Astrocyte (in vitro differentiated cells and primary cell): ENCODE data around the gene TBC1D14. TPM values are rescaled to one million over a fixed set of nuclear protein-coding genes. Genes with fewer than 3 reads are reported as not detected.

Experiments used
- DNase-seq: peaks from one replicate; pipeline ENCODE4 v3.0.0-alpha.2; 2010; ENCODE audit warnings: low read depth
- FAIRE-seq: peaks from 2 replicates; lab custom pipeline; 2011; peaks lifted over from hg19 to GRCh38; lab: Jason Lieb, UNC
- H2AFZ ChIP-seq: 2 replicates; pipeline ENCODE4 v1.6.0; 2012; ENCODE audit warnings: low read depth, low read length, inconsistent platforms
- H3K27ac ChIP-seq: 2 replicates; pipeline ENCODE4 v1.5.1; 2011; ENCODE audit warnings: low read depth, low read length, inconsistent platforms
- H3K27me3 ChIP-seq: 2 replicates; pipeline ENCODE4 v1.6.0; 2011; ENCODE audit warnings: low read length, inconsistent platforms; ENCODE audit not compliant: insufficient read depth
- H3K36me3 ChIP-seq: 2 replicates; pipeline ENCODE4 v1.5.1; 2011; ENCODE audit warnings: low read length, inconsistent platforms; ENCODE audit not compliant: insufficient read depth
- H3K4me1 ChIP-seq: 2 replicates; pipeline ENCODE4 v1.5.1; 2011; ENCODE audit warnings: low read length, inconsistent platforms; ENCODE audit not compliant: insufficient read depth
- H3K4me2 ChIP-seq: 2 replicates; pipeline ENCODE4 v1.6.0; 2012; ENCODE audit warnings: low read length, inconsistent platforms
- H3K4me3 ChIP-seq: 2 replicates; pipeline ENCODE4 v1.5.1; 2011; ENCODE audit warnings: low read depth, mild to moderate bottlenecking, low read length, inconsistent platforms; ENCODE audit not compliant: insufficient read depth
- H3K79me2 ChIP-seq: 2 replicates; pipeline ENCODE4 v1.6.0; 2012; ENCODE audit warnings: mild to moderate bottlenecking, low read length, inconsistent platforms; ENCODE audit not compliant: insufficient read depth
- H3K9ac ChIP-seq: 2 replicates; pipeline ENCODE4 v1.6.0; 2012; ENCODE audit warnings: mild to moderate bottlenecking, low read length, inconsistent platforms
- H3K9me3 ChIP-seq: 2 replicates; pipeline ENCODE4 v1.5.1; 2012; ENCODE audit warnings: low read depth, mild to moderate bottlenecking, low read length, inconsistent platforms; ENCODE audit not compliant: insufficient read depth
- H4K20me1 ChIP-seq: 2 replicates; pipeline ENCODE4 v1.6.0; 2012; ENCODE audit warnings: low read length, inconsistent platforms; ENCODE audit not compliant: insufficient read depth
- H3K27ac Mint-ChIP-seq: one replicate; pipeline ENCODE4 v1.8.0; 2021; ENCODE audit warnings: mild to moderate bottlenecking, mixed read lengths; ENCODE audit not compliant: unreplicated experiment
- H3K27me3 Mint-ChIP-seq: one replicate; pipeline ENCODE4 v1.8.0; 2021; ENCODE audit warnings: low read depth, mixed read lengths; ENCODE audit not compliant: unreplicated experiment
- H3K36me3 Mint-ChIP-seq: one replicate; pipeline ENCODE4 v1.8.0; 2021; ENCODE audit warnings: low read depth, mixed read lengths; ENCODE audit not compliant: unreplicated experiment
- H3K4me1 Mint-ChIP-seq: one replicate; pipeline ENCODE4 v1.8.0; 2021; ENCODE audit warnings: low read depth, mixed read lengths; ENCODE audit not compliant: unreplicated experiment
- H3K4me3 Mint-ChIP-seq: one replicate; pipeline ENCODE4 v1.8.0; 2021; ENCODE audit warnings: mild to moderate bottlenecking, moderate library complexity, mixed read lengths; ENCODE audit not compliant: unreplicated experiment
- H3K9me3 Mint-ChIP-seq: one replicate; pipeline ENCODE4 v1.8.0; 2021; ENCODE audit warnings: mild to moderate bottlenecking, mixed read lengths; ENCODE audit not compliant: unreplicated experiment
- EZH2 ChIP-seq: IDR thresholded peaks from 2 replicates; pipeline ENCODE4 v1.6.1; 2012; ENCODE audit warnings: mild to moderate bottlenecking, low read length, inconsistent platforms; ENCODE audit not compliant: insufficient read depth
- total RNA-seq: library from RNA; stranded (reverse); gene quantifications from 2 replicates; pipeline ENCODE4 v1.2.1, GENCODE V29; 2021
- TF ChIP-seq, protein P1 (sequence below): IDR thresholded peaks from 2 replicates; pipeline ENCODE4 v1.5.1; 2011; ENCODE audit warnings: low read depth, mild to moderate bottlenecking, inconsistent platforms, low read length, moderate library complexity; ENCODE audit not compliant: insufficient read depth

The TBC1D14 gene
- total RNA-seq, 1 donor from 2014 or later, result 30.4 TPM

GRCh38 chr4:7048642-7049041 is 139.0 kb downstream of the TBC1D14 start:
- Mint-ChIP-seq H3K4me3 (no peak overlapping the region), H3K27ac (no peak overlapping the region), H3K4me1 (peaks cover 28% of the 10 kb centered on the region), H3K9me3 (no peaks in the 10 kb centered on the region), H3K36me3 (peaks cover 10% of the 10 kb centered on the region), H3K27me3 (no peaks in the 10 kb centered on the region)
- TF ChIP-seq EZH2, result no peak
- TF ChIP-seq, protein P1, sequence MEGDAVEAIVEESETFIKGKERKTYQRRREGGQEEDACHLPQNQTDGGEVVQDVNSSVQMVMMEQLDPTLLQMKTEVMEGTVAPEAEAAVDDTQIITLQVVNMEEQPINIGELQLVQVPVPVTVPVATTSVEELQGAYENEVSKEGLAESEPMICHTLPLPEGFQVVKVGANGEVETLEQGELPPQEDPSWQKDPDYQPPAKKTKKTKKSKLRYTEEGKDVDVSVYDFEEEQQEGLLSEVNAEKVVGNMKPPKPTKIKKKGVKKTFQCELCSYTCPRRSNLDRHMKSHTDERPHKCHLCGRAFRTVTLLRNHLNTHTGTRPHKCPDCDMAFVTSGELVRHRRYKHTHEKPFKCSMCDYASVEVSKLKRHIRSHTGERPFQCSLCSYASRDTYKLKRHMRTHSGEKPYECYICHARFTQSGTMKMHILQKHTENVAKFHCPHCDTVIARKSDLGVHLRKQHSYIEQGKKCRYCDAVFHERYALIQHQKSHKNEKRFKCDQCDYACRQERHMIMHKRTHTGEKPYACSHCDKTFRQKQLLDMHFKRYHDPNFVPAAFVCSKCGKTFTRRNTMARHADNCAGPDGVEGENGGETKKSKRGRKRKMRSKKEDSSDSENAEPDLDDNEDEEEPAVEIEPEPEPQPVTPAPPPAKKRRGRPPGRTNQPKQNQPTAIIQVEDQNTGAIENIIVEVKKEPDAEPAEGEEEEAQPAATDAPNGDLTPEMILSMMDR, result no peak
- Histone ChIP-seq H3K4me3 (no peak overlapping the region), H3K4me1 (peaks cover 10% of the 10 kb centered on the region), H3K9me3 (no peaks in the 10 kb centered on the region), H2AFZ (no peak overlapping the region), H3K4me2 (no peak overlapping the region), H4K20me1 (peaks cover 96% of the 10 kb centered on the region), H3K79me2 (peaks cover 96% of the 10 kb centered on the region), H3K9ac (no peak overlapping the region), H3K27me3 (no peaks in the 10 kb centered on the region), H3K27ac (no peak overlapping the region), H3K36me3 (no peaks in the 10 kb centered on the region)
- FAIRE-seq (no peak), DNase-seq (no peak)

- no peaks in the 10 kb centered on the region for H3K9me3 Mint-ChIP-seq
- H2AFZ ChIP-seq, result no peak overlapping the region
- TF ChIP-seq, protein P1, result no peak
- no peak for TF ChIP-seq EZH2
- peak overlapping the region; percentile 45 for H3K4me3 Mint-ChIP-seq
- no peaks in the 10 kb centered on the region for H3K27me3 Mint-ChIP-seq
- H3K4me3 ChIP-seq, result no peak overlapping the region
- no peak overlapping the region for H3K9ac ChIP-seq
- no peak overlapping the region for H3K4me2 ChIP-seq
- H3K9me3 ChIP-seq, result no peaks in the 10 kb centered on the region
- no peak overlapping the region for H3K27ac Mint-ChIP-seq
- no peaks in the 10 kb centered on the region for H3K36me3 ChIP-seq
- no peak overlapping the region for H3K27ac ChIP-seq
- peaks cover 10% of the 10 kb centered on the region for H3K4me1 ChIP-seq
- FAIRE-seq (no peak), DNase-seq (no peak)
- peaks cover 96% of the 10 kb centered on the region for H4K20me1 ChIP-seq
- H3K27me3 ChIP-seq, result no peaks in the 10 kb centered on the region
- peaks cover 15% of the 10 kb centered on the region for H3K36me3 Mint-ChIP-seq
- H3K79me2 ChIP-seq, result peaks cover 96% of the 10 kb centered on the region
- H3K4me1 Mint-ChIP-seq, result peaks cover 28% of the 10 kb centered on the region
Measured at GRCh38 chr4:7049295-7049694, 139.7 kb downstream of the TBC1D14 start.

- Histone ChIP-seq H3K79me2 (peaks cover 92% of the 10 kb centered on the region), H4K20me1 (peaks cover 93% of the 10 kb centered on the region), H3K9me3 (no peaks in the 10 kb centered on the region), H3K27me3 (no peaks in the 10 kb centered on the region), H2AFZ (no peak overlapping the region), H3K36me3 (no peaks in the 10 kb centered on the region), H3K4me1 (peaks cover 5% of the 10 kb centered on the region), H3K4me3 (no peak overlapping the region), H3K9ac (no peak overlapping the region), H3K27ac (no peak overlapping the region), H3K4me2 (no peak overlapping the region)
- H3K4me3 Mint-ChIP-seq, result peak overlapping the region; percentile 45
- H3K9me3 Mint-ChIP-seq, result no peaks in the 10 kb centered on the region
- no peak for FAIRE-seq
- TF ChIP-seq, protein P1, result no peak
- no peak for TF ChIP-seq EZH2
- DNase-seq, result no peak
- H3K27me3 Mint-ChIP-seq, result no peaks in the 10 kb centered on the region
- H3K36me3 Mint-ChIP-seq, result peaks cover 16% of the 10 kb centered on the region
- H3K27ac Mint-ChIP-seq, result no peak overlapping the region
- peaks cover 25% of the 10 kb centered on the region for H3K4me1 Mint-ChIP-seq
Measured at GRCh38 chr4:7049739-7050138, 140.1 kb downstream of the TBC1D14 start.
